ENCODE data around the gene PRKD2. TPM values are rescaled to one million over a fixed set of nuclear protein-coding genes. Genes with fewer than 3 reads are reported as not detected.

The PRKD2 gene
- total and polyA plus RNA-seq, 10 of the 15 experiments (the other 5 are each of a cell fraction or from before 2014, with no cell fraction given): 2.3 to 98.8 (median 32.9) TPM

GRCh38 chr19:46745521-46746280, 28.8 kb upstream of the PRKD2 start, which contains the start of gene FKRP (continued):
- TF ChIP-seq, protein P1, sequence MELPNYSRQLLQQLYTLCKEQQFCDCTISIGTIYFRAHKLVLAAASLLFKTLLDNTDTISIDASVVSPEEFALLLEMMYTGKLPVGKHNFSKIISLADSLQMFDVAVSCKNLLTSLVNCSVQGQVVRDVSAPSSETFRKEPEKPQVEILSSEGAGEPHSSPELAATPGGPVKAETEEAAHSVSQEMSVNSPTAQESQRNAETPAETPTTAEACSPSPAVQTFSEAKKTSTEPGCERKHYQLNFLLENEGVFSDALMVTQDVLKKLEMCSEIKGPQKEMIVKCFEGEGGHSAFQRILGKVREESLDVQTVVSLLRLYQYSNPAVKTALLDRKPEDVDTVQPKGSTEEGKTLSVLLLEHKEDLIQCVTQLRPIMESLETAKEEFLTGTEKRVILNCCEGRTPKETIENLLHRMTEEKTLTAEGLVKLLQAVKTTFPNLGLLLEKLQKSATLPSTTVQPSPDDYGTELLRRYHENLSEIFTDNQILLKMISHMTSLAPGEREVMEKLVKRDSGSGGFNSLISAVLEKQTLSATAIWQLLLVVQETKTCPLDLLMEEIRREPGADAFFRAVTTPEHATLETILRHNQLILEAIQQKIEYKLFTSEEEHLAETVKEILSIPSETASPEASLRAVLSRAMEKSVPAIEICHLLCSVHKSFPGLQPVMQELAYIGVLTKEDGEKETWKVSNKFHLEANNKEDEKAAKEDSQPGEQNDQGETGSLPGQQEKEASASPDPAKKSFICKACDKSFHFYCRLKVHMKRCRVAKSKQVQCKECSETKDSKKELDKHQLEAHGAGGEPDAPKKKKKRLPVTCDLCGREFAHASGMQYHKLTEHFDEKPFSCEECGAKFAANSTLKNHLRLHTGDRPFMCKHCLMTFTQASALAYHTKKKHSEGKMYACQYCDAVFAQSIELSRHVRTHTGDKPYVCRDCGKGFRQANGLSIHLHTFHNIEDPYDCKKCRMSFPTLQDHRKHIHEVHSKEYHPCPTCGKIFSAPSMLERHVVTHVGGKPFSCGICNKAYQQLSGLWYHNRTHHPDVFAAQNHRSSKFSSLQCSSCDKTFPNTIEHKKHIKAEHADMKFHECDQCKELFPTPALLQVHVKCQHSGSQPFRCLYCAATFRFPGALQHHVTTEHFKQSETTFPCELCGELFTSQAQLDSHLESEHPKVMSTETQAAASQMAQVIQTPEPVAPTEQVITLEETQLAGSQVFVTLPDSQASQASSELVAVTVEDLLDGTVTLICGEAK (IDR thresholded peaks at IDR 0.05; ENCODE audit: borderline replicate concordance): 0 out of 2 replicates have a peak, but pooled peaks have one; percentile 13
- TF ChIP-seq SUPT20H (IDR thresholded peaks at IDR 0.05; ENCODE audit: borderline replicate concordance, control insufficient read depth, low read depth, low read length) (no peak), YY1 (IDR thresholded peaks at IDR 0.05; ENCODE audit: low read depth, low read length) (peak; percentile 94), MTA2 (IDR thresholded peaks at IDR 0.05; ENCODE audit: low read depth) (0 out of 2 replicates have a peak, but pooled peaks have one; percentile 26), ZSCAN29 (IDR thresholded peaks at IDR 0.05) (no peak), EED (IDR thresholded peaks at IDR 0.05; ENCODE audit: low read depth) (peak; percentile 44; the same call in 1 of the 2 replicates), TAF1 (IDR thresholded peaks at IDR 0.05; ENCODE audit: borderline replicate concordance, low read depth, low read length) (peak; percentile 50; the same call in 1 of the 2 replicates), IKZF2 (IDR thresholded peaks at IDR 0.05) (peak; percentile 20 to 51; a peak in 2 of 4 replicates), SRF (IDR thresholded peaks at IDR 0.05; ENCODE audit: low read depth in 2 of 2, low read length in 2 of 2) (no peak)
- TF ChIP-seq, protein P2, sequence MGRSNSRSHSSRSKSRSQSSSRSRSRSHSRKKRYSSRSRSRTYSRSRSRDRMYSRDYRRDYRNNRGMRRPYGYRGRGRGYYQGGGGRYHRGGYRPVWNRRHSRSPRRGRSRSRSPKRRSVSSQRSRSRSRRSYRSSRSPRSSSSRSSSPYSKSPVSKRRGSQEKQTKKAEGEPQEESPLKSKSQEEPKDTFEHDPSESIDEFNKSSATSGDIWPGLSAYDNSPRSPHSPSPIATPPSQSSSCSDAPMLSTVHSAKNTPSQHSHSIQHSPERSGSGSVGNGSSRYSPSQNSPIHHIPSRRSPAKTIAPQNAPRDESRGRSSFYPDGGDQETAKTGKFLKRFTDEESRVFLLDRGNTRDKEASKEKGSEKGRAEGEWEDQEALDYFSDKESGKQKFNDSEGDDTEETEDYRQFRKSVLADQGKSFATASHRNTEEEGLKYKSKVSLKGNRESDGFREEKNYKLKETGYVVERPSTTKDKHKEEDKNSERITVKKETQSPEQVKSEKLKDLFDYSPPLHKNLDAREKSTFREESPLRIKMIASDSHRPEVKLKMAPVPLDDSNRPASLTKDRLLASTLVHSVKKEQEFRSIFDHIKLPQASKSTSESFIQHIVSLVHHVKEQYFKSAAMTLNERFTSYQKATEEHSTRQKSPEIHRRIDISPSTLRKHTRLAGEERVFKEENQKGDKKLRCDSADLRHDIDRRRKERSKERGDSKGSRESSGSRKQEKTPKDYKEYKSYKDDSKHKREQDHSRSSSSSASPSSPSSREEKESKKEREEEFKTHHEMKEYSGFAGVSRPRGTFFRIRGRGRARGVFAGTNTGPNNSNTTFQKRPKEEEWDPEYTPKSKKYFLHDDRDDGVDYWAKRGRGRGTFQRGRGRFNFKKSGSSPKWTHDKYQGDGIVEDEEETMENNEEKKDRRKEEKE (IDR thresholded peaks at IDR 0.05): no peak
- TF ChIP-seq, protein P3, sequence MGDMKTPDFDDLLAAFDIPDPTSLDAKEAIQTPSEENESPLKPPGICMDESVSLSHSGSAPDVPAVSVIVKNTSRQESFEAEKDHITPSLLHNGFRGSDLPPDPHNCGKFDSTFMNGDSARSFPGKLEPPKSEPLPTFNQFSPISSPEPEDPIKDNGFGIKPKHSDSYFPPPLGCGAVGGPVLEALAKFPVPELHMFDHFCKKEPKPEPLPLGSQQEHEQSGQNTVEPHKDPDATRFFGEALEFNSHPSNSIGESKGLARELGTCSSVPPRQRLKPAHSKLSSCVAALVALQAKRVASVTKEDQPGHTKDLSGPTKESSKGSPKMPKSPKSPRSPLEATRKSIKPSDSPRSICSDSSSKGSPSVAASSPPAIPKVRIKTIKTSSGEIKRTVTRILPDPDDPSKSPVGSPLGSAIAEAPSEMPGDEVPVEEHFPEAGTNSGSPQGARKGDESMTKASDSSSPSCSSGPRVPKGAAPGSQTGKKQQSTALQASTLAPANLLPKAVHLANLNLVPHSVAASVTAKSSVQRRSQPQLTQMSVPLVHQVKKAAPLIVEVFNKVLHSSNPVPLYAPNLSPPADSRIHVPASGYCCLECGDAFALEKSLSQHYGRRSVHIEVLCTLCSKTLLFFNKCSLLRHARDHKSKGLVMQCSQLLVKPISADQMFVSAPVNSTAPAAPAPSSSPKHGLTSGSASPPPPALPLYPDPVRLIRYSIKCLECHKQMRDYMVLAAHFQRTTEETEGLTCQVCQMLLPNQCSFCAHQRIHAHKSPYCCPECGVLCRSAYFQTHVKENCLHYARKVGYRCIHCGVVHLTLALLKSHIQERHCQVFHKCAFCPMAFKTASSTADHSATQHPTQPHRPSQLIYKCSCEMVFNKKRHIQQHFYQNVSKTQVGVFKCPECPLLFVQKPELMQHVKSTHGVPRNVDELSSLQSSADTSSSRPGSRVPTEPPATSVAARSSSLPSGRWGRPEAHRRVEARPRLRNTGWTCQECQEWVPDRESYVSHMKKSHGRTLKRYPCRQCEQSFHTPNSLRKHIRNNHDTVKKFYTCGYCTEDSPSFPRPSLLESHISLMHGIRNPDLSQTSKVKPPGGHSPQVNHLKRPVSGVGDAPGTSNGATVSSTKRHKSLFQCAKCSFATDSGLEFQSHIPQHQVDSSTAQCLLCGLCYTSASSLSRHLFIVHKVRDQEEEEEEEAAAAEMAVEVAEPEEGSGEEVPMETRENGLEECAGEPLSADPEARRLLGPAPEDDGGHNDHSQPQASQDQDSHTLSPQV (IDR thresholded peaks at IDR 0.05): no peak
- TF ChIP-seq, protein P4, sequence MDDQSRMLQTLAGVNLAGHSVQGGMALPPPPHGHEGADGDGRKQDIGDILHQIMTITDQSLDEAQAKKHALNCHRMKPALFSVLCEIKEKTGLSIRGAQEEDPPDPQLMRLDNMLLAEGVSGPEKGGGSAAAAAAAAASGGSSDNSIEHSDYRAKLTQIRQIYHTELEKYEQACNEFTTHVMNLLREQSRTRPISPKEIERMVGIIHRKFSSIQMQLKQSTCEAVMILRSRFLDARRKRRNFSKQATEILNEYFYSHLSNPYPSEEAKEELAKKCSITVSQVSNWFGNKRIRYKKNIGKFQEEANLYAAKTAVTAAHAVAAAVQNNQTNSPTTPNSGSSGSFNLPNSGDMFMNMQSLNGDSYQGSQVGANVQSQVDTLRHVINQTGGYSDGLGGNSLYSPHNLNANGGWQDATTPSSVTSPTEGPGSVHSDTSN (IDR thresholded peaks at IDR 0.05; ENCODE audit: insufficient replicate concordance, low read depth, low read length): no peak
- TF ChIP-seq, protein P5, sequence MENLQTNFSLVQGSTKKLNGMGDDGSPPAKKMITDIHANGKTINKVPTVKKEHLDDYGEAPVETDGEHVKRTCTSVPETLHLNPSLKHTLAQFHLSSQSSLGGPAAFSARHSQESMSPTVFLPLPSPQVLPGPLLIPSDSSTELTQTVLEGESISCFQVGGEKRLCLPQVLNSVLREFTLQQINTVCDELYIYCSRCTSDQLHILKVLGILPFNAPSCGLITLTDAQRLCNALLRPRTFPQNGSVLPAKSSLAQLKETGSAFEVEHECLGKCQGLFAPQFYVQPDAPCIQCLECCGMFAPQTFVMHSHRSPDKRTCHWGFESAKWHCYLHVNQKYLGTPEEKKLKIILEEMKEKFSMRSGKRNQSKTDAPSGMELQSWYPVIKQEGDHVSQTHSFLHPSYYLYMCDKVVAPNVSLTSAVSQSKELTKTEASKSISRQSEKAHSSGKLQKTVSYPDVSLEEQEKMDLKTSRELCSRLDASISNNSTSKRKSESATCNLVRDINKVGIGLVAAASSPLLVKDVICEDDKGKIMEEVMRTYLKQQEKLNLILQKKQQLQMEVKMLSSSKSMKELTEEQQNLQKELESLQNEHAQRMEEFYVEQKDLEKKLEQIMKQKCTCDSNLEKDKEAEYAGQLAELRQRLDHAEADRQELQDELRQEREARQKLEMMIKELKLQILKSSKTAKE (IDR thresholded peaks at IDR 0.05; ENCODE audit: low read depth, poor library complexity, severe bottlenecking): no peak

Data from GM12878 (cell line).